ENCODE data around the gene SCNN1A.

The SCNN1A gene

DNA sequence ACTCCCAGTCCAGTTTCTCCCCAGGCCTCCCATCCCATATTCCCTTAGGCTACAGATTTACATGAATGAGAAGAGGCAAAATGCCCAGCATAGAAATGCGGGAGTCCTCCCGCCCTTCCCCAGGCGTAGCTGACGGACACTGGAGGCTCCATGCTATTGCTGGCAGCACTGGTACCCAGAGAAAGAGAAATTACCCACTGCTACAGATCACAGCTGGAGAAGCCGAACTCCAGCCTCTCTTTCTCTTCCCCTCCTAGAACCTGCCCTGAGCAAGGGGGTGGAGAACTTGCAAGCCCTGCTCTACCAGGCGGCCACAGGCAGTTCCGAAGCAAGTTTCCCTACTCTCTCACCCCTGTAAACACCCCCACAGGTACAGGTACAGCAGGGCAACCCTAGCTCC lies 12.2 kb upstream of the SCNN1A start (continued):
- no peak for TF ChIP-seq ZFP30 (CRISPR knock-in tag; IDR thresholded peaks at IDR 0.05)
- no peak for TF ChIP-seq TCF4 (CRISPR knock-in tag; IDR thresholded peaks at IDR 0.05; ENCODE audit: borderline replicate concordance)
- no peak for TF ChIP-seq BACH2 (CRISPR knock-in tag; IDR thresholded peaks at IDR 0.05; ENCODE audit: borderline replicate concordance)
- TF ChIP-seq OSR1 (CRISPR knock-in tag; IDR thresholded peaks at IDR 0.05): no peak
- TF ChIP-seq ARNTL (CRISPR knock-in tag; IDR thresholded peaks at IDR 0.05; ENCODE audit: borderline replicate concordance, low read depth): no peak
- TF ChIP-seq TOX (CRISPR knock-in tag; IDR thresholded peaks at IDR 0.05; ENCODE audit: borderline replicate concordance): no peak

DNA sequence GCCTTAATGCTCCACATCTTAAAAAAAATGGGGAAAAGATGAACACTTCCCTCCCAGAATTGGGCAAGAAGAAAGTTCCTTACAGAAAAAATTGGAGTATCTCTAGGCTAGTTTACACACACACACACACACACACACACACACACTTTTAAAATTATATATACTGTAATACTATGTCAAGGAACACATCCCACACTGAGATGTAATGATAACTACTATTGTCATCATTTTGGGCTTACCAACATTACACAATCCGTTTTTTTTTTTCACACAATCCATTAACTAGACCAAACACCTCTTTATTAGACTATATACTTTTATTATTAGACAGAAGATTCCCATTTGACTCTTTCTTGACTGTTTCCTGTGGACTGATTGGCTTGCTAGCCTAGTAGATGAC lies 11.1 kb upstream of the SCNN1A start:
- no peak for TF ChIP-seq OSR1 (CRISPR knock-in tag; IDR thresholded peaks at IDR 0.05)

DNA sequence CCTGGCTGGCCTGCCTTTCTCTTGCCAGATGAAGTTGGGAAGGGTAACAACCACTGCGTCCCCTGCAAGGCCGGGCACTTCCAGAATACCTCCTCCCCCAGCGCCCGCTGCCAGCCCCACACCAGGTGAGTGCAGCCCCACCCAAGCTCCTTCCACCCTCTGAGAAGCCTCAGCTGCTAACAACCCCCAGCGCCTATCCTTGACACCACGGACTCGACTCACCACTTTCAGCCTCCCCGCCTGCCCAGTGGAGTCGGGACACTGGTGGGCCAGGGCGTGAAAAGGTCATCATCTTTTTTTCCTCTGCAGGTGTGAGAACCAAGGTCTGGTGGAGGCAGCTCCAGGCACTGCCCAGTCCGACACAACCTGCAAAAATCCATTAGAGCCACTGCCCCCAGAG lies 10.7 kb upstream of the SCNN1A start:
- no peak for ATAC-seq
- TF ChIP-seq ISL1 (CRISPR knock-in tag; IDR thresholded peaks at IDR 0.05) (no peak), ESRRG (CRISPR knock-in tag; IDR thresholded peaks at IDR 0.05) (no peak), ZFP3 (CRISPR knock-in tag; IDR thresholded peaks at IDR 0.05) (no peak), TOX (CRISPR knock-in tag; IDR thresholded peaks at IDR 0.05; ENCODE audit: borderline replicate concordance) (no peak), PPARA (CRISPR knock-in tag; IDR thresholded peaks at IDR 0.05; ENCODE audit: borderline replicate concordance) (no peak), ZC3H10 (CRISPR knock-in tag; IDR thresholded peaks at IDR 0.05) (no peak), OSR1 (CRISPR knock-in tag; IDR thresholded peaks at IDR 0.05) (no peak), RARB (CRISPR knock-in tag; IDR thresholded peaks at IDR 0.05) (no peak)
- TF ChIP-seq, protein P1, sequence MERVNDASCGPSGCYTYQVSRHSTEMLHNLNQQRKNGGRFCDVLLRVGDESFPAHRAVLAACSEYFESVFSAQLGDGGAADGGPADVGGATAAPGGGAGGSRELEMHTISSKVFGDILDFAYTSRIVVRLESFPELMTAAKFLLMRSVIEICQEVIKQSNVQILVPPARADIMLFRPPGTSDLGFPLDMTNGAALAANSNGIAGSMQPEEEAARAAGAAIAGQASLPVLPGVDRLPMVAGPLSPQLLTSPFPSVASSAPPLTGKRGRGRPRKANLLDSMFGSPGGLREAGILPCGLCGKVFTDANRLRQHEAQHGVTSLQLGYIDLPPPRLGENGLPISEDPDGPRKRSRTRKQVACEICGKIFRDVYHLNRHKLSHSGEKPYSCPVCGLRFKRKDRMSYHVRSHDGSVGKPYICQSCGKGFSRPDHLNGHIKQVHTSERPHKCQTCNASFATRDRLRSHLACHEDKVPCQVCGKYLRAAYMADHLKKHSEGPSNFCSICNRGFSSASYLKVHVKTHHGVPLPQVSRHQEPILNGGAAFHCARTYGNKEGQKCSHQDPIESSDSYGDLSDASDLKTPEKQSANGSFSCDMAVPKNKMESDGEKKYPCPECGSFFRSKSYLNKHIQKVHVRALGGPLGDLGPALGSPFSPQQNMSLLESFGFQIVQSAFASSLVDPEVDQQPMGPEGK (CRISPR knock-in tag; IDR thresholded peaks at IDR 0.05; ENCODE audit: borderline replicate concordance): no peak
- TF ChIP-seq, protein P2, sequence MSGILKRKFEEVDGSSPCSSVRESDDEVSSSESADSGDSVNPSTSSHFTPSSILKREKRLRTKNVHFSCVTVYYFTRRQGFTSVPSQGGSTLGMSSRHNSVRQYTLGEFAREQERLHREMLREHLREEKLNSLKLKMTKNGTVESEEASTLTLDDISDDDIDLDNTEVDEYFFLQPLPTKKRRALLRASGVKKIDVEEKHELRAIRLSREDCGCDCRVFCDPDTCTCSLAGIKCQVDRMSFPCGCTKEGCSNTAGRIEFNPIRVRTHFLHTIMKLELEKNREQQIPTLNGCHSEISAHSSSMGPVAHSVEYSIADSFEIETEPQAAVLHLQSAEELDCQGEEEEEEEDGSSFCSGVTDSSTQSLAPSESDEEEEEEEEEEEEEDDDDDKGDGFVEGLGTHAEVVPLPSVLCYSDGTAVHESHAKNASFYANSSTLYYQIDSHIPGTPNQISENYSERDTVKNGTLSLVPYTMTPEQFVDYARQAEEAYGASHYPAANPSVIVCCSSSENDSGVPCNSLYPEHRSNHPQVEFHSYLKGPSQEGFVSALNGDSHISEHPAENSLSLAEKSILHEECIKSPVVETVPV (CRISPR knock-in tag; IDR thresholded peaks at IDR 0.05): no peak
- TF ChIP-seq, protein P3, sequence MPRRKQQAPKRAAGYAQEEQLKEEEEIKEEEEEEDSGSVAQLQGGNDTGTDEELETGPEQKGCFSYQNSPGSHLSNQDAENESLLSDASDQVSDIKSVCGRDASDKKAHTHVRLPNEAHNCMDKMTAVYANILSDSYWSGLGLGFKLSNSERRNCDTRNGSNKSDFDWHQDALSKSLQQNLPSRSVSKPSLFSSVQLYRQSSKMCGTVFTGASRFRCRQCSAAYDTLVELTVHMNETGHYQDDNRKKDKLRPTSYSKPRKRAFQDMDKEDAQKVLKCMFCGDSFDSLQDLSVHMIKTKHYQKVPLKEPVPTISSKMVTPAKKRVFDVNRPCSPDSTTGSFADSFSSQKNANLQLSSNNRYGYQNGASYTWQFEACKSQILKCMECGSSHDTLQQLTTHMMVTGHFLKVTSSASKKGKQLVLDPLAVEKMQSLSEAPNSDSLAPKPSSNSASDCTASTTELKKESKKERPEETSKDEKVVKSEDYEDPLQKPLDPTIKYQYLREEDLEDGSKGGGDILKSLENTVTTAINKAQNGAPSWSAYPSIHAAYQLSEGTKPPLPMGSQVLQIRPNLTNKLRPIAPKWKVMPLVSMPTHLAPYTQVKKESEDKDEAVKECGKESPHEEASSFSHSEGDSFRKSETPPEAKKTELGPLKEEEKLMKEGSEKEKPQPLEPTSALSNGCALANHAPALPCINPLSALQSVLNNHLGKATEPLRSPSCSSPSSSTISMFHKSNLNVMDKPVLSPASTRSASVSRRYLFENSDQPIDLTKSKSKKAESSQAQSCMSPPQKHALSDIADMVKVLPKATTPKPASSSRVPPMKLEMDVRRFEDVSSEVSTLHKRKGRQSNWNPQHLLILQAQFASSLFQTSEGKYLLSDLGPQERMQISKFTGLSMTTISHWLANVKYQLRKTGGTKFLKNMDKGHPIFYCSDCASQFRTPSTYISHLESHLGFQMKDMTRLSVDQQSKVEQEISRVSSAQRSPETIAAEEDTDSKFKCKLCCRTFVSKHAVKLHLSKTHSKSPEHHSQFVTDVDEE (CRISPR knock-in tag; IDR thresholded peaks at IDR 0.05): no peak
- TF ChIP-seq, protein P4, sequence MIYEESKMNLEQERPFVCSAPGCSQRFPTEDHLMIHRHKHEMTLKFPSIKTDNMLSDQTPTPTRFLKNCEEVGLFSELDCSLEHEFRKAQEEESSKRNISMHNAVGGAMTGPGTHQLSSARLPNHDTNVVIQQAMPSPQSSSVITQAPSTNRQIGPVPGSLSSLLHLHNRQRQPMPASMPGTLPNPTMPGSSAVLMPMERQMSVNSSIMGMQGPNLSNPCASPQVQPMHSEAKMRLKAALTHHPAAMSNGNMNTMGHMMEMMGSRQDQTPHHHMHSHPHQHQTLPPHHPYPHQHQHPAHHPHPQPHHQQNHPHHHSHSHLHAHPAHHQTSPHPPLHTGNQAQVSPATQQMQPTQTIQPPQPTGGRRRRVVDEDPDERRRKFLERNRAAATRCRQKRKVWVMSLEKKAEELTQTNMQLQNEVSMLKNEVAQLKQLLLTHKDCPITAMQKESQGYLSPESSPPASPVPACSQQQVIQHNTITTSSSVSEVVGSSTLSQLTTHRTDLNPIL (CRISPR knock-in tag; IDR thresholded peaks at IDR 0.05; ENCODE audit: low read depth): no peak

More for the DNA sequence above, 11.1 kb upstream of the SCNN1A start:
- ATAC-seq: no peak

DNA sequence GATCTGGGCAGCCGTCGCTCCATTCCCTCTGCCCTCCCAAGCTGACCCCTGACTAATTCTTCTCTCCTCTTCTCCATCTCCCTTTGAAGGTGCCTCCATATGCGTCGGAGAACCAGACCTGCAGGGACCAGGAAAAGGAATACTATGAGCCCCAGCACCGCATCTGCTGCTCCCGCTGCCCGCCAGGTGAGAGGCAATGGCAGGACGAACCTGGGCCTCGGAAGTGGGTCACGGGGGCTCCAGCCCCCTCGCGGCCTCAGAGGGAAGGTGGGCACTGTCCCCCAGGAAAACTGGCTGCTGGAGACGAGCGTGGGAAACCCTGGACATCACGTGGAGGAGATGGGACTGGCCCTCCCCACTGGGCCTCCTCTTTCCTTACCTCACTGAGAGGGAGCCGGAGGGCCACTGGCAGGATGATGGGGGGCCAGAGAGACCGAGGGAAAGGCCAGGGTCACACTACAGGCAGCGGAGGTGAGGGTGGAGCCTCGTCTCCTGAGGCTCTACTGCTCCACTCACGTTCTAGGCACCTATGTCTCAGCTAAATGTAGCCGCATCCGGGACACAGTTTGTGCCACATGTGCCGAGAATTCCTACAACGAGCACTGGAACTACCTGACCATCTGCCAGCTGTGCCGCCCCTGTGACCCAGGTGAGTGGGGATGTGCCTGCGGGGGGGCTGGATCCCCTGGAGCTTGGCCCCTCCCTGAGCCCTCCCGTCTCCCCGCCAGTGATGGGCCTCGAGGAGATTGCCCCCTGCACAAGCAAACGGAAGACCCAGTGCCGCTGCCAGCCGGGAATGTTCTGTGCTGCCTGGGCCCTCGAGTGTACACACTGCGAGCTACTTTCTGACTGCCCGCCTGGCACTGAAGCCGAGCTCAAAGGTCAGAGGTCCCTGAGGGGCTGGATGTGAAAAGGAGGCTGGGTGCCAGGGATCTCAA lies 9.4 kb upstream of the SCNN1A start:
- ATAC-seq: no peak
- TF ChIP-seq OSR1 (CRISPR knock-in tag; IDR thresholded peaks at IDR 0.05): no peak
- no peak for TF ChIP-seq BACH2 (CRISPR knock-in tag; IDR thresholded peaks at IDR 0.05; ENCODE audit: borderline replicate concordance)
- TF ChIP-seq ARNTL (CRISPR knock-in tag; IDR thresholded peaks at IDR 0.05; ENCODE audit: borderline replicate concordance, low read depth): no peak
- TF ChIP-seq ZNF70 (CRISPR knock-in tag; IDR thresholded peaks at IDR 0.05): no peak
- TF ChIP-seq, protein P3 (CRISPR knock-in tag; IDR thresholded peaks at IDR 0.05): no peak
- TF ChIP-seq TOX (CRISPR knock-in tag; IDR thresholded peaks at IDR 0.05; ENCODE audit: borderline replicate concordance): no peak
- TF ChIP-seq, protein P5, sequence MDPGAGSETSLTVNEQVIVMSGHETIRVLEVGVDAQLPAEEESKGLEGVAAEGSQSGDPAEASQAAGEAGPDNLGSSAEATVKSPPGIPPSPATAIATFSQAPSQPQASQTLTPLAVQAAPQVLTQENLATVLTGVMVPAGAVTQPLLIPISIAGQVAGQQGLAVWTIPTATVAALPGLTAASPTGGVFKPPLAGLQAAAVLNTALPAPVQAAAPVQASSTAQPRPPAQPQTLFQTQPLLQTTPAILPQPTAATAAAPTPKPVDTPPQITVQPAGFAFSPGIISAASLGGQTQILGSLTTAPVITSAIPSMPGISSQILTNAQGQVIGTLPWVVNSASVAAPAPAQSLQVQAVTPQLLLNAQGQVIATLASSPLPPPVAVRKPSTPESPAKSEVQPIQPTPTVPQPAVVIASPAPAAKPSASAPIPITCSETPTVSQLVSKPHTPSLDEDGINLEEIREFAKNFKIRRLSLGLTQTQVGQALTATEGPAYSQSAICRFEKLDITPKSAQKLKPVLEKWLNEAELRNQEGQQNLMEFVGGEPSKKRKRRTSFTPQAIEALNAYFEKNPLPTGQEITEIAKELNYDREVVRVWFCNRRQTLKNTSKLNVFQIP (CRISPR knock-in tag; IDR thresholded peaks at IDR 0.05; ENCODE audit: borderline replicate concordance, low read depth): no peak
- TF ChIP-seq ISL1 (CRISPR knock-in tag; IDR thresholded peaks at IDR 0.05): no peak
- TF ChIP-seq PPARA (CRISPR knock-in tag; IDR thresholded peaks at IDR 0.05; ENCODE audit: borderline replicate concordance): no peak
- no peak for TF ChIP-seq GLIS3 (CRISPR knock-in tag; IDR thresholded peaks at IDR 0.05)
- TF ChIP-seq, protein P2 (CRISPR knock-in tag; IDR thresholded peaks at IDR 0.05): no peak
